Endometrial microvascular endothelial cells (primary cell): ENCODE measurements around the gene FBXW8. TPM values are rescaled to one million over a fixed set of nuclear protein-coding genes. Genes with fewer than 3 reads are reported as not detected.
"Not testable (repeated sequence)": the region's sequence is repeated elsewhere in the genome, so short reads cannot be mapped to it uniquely, and the experiment has no call there.

Experiments
- in situ Hi-C: cut with HindIII; loops from 2 replicates; pipeline ENCODE4 v1.10.0; 2017; ENCODE audit warnings: low sequenced_read_pairs, low pct_unique_long_range_greater_than_20kb; ENCODE audit errors: inconsistent ontology term
- total RNA-seq: library from RNA; depleted of rRNA; stranded (reverse); fragments of >200 nt; gene quantifications from one replicate; pipeline ENCODE4 v1.2.3, GENCODE V29; 2015; ENCODE audit errors: inconsistent ontology term

Gene FBXW8
- total RNA-seq, 1 donor from 2014 or later = 13.8 TPM

DNA sequence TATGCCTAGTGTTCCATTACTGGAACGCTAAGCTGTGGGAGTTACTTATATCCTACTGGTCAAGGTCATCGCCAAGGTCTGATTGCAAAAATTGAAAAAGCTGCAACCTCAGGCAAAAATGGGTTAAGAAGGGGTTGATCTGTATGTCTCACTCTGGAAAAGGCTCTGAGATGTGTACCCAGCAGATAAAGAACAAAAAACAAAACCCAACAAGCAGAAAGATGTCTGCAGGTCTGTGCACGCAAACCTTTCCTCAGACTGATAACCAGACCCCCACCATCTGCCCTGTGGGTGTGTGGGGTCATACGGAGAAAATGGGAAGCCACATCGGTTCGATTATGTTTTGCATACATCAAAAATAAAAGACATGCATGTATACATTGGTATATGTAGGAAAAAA, 132.1 kb downstream of the FBXW8 start:
- in situ Hi-C loops = no loop called here

DNA sequence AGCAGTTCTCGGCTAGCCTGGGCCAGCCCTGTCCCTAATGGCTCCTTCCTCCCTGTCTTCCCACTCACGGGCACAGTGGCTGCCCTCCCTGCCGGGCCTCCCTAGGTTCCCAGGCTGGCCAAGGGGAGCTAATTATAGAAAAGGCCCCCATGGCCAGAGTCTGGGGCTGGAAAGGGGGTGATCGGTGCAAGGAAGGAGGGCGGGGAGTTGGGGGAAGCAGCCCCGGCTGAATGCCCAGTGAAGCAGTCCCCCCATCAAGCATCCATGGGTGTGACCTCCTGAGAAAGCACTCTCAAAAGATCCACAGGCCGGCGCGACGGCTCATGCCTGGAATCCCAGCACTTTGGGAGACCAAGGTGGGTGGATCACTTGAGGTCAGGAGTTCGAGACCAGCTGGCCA, 133.6 kb downstream of the FBXW8 start:
- in situ Hi-C loops = no loop called here

DNA sequence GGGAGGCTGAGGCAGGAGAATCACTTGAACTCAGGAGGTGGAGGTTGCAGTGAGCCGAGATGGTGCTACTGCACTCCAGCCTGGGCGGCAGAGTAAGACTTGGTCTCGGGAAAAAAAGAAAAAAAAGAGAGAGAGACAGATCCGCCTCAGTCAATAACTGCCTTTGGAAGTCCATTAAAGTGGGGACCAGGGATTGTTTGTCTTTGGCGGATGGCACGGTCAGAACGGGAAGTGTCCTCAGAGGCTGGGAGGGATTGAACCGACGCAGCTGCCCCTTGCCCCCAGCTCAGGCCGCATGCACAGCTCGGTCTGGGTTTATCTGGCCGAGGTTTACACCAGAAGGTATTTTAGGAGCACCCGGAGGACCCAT, 134.0 kb downstream of the FBXW8 start:
- in situ Hi-C loops = no loop called here

DNA sequence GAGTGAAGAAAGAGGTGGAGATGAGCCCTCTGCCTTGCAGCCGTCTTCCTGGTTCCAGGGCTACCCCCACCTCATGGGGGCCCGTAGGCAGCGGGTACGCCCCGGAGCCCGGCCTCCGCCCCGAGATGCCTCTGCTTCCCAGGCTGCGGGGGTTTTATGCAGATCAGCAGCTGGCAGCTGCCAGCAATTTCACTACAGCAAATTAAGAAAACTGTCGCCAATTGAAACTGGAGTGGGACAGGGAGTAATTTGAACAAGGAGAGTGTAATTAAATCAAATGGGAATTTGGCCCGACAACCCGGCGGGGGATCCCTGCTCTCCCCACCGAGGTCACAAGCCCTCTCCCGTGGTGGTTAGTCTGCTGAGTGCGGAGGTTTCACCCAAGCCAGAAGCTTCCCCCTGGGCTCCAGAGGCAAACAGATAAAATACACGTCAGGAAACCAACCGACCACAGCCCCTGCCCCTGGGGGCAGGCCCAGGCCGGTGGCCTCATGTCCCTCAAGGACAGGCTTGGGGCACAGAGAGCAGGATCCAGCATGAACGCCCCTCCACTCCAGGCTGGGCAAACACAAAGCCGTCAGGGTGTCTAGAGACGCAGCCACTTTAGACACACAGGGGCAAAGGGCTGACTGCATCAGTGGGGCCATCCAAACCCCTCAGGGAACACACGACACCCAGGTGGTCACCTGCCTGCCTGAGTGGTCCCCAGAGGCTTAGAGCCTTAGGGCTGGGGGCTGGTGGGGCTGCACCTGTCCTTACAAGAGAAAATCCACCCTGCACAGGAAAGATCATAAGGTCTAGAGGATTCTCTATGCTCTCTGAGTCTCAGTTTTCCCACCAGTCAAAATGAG, 134.6 kb downstream of the FBXW8 start:
- in situ Hi-C loops = no loop called here

DNA sequence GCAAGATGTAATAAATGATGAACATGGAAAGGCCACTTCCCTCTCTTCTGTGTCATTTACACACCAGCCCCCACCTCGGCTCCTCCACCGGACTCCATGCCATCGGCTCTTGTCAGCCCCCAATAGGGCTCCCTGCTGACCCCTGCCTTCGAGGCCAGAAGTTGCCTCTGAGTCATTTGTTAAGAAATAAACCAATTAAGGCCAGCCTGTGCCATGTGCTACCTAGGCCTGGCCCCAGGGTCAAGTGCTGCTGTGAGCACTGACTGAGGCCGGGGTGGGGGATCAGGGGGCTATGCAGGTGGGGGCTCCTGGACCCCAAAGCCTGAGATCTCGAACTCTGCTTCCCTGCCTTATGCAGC, 135.2 kb downstream of the FBXW8 start:
- in situ Hi-C loops = no loop called here

DNA sequence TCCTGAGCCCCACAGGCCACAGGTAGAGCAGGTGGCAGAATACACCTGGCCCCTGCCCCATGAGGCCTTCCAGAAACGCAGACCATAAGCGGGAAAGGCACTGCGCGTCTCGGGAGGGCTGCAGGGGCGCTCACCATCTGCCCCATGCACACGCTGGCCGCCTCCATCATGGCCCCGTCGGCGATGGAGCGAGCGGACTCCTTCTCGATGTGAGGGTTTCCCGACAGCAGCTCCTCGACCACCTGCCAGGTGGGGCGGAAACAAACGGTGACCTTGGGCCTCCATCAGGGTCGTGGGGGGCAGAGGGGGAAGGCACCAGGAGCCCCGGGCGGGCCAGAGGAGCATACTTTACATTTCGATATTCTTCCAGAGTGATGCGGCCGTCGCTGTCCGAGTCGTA, 135.7 kb downstream of the FBXW8 start:
- in situ Hi-C loops = no loop called here

DNA sequence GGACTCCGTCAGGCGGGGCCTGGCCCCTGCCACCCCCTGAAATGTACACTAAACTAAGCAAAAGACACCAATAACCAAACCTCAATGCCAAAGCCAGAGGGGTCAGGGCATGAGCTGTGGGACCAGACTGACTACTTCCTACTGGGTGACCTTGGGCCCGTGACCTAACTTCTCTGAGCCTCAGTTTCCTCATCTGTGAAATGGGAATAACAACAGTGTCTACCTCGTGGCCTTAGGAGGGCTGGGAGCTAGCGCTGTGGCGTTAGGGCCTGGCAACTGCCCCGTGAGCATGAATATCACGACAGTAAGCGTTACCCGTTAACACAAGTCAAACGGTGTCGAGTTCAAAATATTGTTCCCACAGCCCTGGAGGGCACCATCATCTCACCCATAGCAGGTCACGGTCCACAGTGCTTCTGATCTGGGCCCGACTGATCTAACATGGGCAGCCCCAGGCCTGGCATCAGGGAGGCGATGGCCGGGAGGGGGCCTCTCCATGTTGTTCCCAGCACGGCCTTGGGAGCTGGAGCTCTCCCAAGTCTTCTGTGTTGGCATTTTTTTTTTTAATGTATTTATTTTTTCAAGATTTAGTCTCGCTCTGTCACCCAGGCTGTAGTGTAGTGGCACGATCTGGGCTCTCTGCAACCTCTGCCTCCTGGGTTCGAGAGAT, 136.2 kb downstream of the FBXW8 start:
- in situ Hi-C loops = no loop called here

DNA sequence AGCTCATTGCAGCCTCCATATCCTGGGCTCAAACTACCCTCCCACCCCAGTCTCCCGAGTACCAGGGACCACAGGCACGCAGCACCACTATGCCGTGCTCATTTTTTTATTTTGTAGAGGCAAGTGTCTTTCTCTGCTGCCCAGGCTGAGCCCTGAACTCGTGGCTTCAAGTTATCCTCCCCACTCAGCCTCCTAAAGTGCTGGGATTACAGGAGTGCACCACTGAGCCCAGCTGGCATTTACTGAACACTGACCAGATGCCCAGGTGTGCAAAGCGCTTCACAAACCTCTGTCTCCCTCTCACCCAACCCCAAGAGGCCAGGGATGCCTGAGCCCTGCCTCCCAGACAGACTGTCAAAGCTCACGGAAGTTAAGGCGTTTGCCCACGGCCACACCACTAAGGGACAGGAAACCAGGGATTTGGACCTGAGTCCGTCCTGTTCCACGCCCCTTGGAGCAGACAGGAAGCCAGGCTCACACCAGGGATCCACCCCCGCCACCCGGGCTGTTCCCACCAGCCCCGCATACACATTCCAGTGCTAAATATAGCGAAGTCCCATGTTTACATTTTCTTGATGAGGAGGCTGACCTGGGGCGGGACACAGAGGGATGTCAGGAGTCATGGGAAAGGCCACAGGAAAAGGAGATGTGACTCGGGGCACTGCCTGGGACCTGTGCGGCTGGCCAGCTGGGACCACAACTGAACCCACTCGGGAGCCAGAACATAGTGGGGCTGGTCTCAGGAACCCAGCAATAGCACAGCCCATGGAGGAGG, 137.2 kb downstream of the FBXW8 start:
- in situ Hi-C loops = no loop called here

DNA sequence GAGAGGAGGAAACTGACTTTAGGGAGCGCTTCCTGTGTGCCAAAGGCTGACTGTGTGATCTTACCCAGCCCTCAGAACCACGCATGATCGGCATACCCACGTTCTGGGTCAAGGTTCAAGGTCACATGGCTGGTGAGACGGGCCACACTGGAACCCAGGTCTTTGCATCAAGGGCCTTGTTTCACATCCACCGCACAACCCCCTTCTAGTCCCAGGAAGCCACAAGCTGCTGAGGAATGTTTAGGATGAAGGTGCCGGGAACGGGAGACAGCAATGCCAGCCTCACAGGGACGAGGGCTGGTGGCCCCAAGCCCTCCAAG, 137.8 kb downstream of the FBXW8 start:
- in situ Hi-C loops = no loop called here

DNA sequence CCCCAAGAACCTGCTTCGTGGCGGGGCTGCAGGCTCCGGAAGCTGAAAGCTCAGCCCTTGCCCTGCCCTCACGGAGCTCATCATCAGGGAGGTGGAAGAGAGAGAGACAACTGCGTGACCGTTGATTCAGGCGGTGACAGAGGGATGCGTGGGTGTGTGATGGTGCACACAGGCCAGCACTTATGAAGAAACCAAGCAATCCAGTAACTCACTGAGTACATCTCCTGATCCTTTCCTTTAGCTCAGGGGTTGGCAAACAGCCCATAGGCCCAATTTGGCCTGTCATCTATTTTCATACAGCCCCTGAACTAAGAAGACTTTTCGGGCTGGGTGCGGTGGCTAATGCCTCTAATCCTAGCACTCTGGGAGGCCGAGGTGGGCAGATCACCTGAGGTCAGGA, 138.5 kb downstream of the FBXW8 start:
- in situ Hi-C loops = no loop called here

DNA sequence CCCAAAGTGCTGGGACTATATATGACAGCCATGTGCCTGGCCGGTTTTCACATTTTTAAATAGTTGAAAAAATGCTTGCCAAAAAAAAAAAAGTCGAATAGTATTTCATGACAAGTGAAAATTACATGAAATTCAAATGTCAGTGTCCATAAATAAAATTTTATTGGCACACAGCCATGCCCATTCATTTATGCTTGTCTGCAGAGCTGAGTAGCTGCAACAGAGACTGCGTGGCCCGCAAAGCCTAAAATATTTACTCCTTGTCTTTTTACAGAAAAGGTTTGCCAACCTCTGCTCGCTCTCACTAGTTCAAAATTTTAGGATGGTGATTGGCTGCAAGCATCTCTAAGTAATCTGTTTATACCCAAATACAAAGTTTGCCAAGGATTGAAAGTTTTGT, 139.3 kb downstream of the FBXW8 start:
- in situ Hi-C loops = no loop called here

DNA sequence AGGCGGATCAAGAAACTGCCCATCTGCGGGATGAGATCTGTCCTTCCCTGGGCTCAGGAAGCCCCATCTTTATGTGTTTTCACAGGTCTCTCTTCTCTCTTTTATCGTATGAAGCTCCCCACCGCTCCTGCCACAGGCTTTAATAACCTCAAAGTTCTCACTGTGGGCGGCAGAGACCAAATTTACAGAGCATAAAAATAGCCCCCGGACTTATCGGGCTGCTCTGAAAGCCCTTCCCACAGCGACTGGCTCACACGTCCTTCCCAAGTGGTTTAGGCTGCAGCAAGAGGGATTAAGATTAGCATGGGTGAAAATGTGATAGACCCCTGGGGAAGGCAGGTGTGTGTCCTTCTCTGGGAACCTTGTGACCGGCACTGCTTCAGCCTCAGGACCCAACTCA, 140.6 kb downstream of the FBXW8 start:
- in situ Hi-C loops = no loop called here

DNA sequence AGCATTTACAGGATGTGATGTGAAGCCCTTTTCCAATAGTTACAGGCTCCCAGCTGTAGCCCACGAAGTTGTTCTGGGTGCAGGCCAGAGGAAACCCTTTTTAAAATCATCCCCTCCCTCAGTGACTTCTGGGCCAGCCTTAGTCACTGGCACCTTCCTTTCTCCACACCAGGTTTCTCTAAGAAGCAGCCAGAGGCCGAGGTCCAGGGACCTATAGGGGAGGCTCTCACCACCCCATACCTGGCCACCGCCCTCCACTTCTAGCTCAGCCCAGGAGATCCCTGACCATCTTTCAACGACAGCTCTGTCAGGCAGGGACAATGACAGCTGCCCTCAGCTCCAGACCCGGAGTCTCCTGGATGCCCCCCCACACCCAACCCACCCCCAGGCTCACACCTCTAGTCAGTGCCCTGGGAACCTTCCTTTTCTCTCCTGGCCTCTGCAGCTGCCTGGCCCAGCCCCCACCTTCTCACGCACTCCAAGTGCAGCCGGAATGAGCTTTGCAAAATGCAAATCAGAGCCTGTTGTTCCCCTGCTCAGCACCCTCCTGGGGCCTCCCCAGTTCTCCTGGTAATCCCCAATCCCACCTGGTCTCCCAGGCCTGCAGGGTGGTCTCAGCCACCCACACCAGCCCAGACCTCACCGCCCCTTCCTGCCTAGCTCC, 141.8 kb downstream of the FBXW8 start:
- in situ Hi-C loops = no loop called here

DNA sequence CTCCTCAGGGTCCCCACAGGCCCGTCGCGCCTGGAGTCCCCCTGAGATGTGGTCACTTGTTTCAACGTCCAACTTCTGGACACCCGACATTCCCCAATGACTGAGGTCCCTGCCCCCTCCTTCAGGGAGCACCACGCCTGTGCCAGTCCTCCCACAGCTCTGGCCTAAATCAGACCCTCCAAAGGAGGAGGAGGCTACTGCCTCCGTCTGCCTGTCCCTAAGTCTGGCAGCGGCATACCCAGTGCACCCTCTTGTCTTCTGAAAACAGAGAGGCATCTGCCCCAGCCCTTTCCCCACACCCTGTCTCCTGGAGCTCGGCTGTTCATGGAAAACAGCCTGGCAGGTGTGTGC, 142.3 kb downstream of the FBXW8 start:
- in situ Hi-C loops = no loop called here

DNA sequence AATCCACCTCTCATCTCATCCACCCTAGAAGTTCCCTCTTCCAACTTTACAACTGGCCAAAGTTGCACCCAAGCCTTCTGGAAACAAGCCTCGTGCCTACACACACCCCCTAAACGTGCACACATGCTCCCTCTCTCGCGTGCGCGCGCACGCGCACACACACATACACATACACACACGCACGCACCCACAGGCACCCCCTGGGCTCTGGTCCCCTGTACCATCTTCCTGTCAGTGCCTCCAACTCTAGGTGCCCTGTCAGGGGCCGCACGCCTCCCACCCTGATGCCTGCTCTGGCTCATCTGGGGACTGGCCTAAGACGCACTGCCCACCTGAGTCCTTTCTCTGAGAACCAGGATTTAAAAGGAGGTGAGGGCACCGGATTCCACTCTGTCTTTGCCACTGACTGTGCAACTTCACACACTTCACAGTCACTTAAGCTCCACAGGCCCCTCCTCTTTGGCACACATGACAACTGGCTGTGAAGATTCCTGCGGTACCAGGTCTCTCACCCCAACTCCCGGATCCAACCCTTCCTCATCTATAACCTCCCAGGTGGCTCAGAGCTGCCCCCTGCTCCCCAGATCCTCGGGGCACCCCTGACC, 142.9 kb downstream of the FBXW8 start:
- in situ Hi-C loops = no loop called here

DNA sequence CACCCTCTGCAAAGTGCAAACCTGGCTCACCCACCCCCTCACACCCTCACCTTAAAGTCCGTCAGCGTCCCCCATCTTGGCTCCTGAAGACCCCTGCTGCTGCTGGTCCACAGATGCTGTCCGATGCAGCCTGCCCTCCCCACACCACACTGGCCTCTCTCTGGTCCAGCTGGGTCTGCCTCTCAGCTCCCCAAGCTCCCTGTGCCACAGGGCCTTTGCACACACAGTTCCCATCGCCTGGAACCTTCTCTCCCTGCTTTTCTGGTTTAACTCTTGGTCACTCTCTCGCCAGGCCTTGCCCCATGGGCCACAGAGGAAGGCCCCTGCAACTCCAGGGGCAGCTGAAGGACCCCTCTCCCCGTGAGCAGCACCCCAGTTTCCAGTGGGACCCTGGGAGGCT, 143.5 kb downstream of the FBXW8 start:
- in situ Hi-C loops = no loop called here

DNA sequence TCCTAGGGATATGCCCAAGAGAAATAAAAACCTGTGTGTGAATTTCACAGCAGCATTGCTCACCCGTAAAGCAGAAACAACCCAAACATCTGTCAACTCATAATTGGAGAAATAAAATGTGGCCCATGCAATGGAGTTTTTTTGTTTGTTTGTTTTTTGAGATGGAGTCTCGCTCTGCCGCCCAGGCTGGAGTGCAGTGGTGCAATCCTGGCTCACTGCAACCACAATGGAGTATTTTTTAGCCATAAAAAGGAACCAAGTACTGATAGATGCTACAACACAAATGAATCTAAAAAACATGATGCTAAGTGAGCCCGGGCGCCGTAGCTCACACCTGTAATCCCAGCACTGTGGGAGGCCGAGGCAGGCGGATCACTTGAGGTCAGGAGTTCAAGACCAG, 146.9 kb downstream of the FBXW8 start:
- in situ Hi-C loops = not testable (repeated sequence)

DNA sequence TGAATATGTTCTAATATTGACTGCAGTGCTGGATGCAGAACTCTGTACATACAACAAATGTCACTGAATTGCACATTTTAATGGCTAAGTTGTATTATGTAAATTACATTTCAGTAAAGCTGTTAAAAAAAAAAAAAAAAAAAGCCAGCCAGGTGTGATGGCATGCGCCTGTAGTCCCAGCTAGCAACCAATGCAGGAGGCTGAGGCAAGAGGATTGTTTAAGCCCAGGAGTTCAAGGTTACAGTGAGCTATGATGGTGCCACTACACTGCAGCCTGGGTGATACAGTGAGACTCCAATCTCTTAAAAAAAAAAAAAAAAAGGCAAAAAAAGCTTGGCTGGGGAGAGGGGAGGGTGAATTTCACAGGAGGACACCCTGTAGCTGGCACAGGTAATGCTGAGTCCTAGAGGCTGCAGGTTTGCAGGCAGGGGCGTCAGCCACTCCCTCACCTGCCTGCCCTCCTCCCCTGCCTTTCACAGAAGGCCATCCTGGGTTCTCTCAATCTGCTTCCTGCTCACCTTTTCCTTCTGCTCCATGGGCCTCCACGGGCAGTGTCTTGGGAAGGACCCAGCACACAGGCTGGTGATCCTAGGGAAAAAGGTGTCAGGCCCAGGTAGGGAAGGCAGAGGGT, 147.8 kb downstream of the FBXW8 start:
- in situ Hi-C loops = no loop called here

DNA sequence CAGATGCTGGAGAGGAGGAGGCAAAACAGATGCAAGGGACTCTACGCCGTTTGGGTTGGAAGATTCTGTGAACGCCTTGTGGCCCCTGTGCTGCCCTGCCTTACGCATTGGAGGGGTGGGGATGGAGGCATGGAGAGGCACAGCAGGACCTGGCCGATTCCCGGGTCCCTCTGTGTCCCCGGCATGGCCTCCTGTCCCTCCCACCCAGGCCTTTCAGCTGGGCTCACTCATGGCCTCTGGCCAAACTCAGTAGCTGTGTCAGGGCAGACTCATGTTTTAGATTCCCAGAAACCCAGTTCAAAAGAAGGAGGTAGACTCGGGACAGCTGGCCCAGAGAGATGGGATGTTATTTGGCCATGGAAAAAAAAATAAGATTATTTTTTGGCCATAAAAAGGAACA, 148.4 kb downstream of the FBXW8 start:
- in situ Hi-C loops = no loop called here
